ENCODE data around the gene CAPN13.

The CAPN13 gene

DNA sequence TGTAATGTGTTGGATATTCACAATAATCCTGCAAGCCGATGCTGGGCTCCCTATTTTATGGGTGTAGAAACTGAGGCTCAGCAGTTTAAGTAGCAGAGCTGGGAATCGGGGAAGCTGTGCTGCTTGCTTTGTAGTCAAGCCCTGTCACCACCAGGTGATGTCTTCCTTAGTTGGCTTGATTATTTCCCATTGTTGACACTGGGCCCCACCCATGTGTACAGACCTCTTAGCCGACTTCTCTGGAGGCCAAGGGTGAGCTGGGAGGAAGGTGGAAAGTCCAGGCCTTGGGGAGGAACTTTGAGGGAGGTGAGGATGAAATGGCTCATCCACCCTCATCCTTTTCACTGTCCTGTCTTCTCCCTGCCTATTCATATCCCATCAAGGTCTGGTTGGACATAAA lies 60.0 kb downstream of the CAPN13 start:
- Histone ChIP-seq H3K27me3 (ENCODE audit: insufficient read depth, low read length, poor library complexity) (peaks cover 3% of the 10 kb centered on the region), H3K4me1 (ENCODE audit: insufficient read depth, low read length) (no peaks in the 10 kb centered on the region), H3K9me3 (ENCODE audit: insufficient read depth, low read length, severe bottlenecking) (no peaks in the 10 kb centered on the region), H3K27ac (ENCODE audit: low read length) (no peak overlapping the region), H3K9ac (ENCODE audit: low read depth, low read length) (no peak overlapping the region), H3K4me2 (ENCODE audit: insufficient read depth, low read length) (no peak overlapping the region), H3K4me3 (ENCODE audit: low read depth in 1 of 2, low read length in 2 of 2) (no peak overlapping the region), H3K79me2 (ENCODE audit: insufficient read depth, low read length) (no peaks in the 10 kb centered on the region), H3K36me3 (ENCODE audit: insufficient read depth, low read length) (no peaks in the 10 kb centered on the region), H4K20me1 (ENCODE audit: insufficient read depth, low read length) (no peaks in the 10 kb centered on the region), H2AFZ (ENCODE audit: low read depth, low read length) (no peak overlapping the region)
- ATAC-seq (ENCODE audit: insufficient read depth, low read depth): no peak
- DNase-seq: no peak
- TF ChIP-seq CTCF (IDR thresholded peaks at IDR 0.05; ENCODE audit: borderline replicate concordance, extremely low read depth, low read length, poor library complexity, severe bottlenecking) (no peak), EZH2 (IDR thresholded peaks at IDR 0.05; ENCODE audit: borderline replicate concordance, low read depth, low read length, severe bottlenecking) (no peak)

- no peaks in the 10 kb centered on the region for H3K4me1 ChIP-seq (ENCODE audit: insufficient read depth, low read length)
- no peak for TF ChIP-seq CTCF (IDR thresholded peaks at IDR 0.05; ENCODE audit: borderline replicate concordance, extremely low read depth, low read length, poor library complexity, severe bottlenecking)
- no peak for TF ChIP-seq EZH2 (IDR thresholded peaks at IDR 0.05; ENCODE audit: borderline replicate concordance, low read depth, low read length, severe bottlenecking)
- H3K36me3 ChIP-seq (ENCODE audit: insufficient read depth, low read length): no peaks in the 10 kb centered on the region
- H3K4me3 ChIP-seq (ENCODE audit: low read depth in 1 of 2, low read length in 2 of 2): no peak overlapping the region
- no peak overlapping the region for H3K4me2 ChIP-seq (ENCODE audit: insufficient read depth, low read length)
- no peak overlapping the region for H3K27ac ChIP-seq (ENCODE audit: low read length)
- H3K9me3 ChIP-seq (ENCODE audit: insufficient read depth, low read length, severe bottlenecking): no peaks in the 10 kb centered on the region
- H2AFZ ChIP-seq (ENCODE audit: low read depth, low read length): no peak overlapping the region
- no peak overlapping the region for H3K9ac ChIP-seq (ENCODE audit: low read depth, low read length)
- no peaks in the 10 kb centered on the region for H3K79me2 ChIP-seq (ENCODE audit: insufficient read depth, low read length)
- no peaks in the 10 kb centered on the region for H3K27me3 ChIP-seq (ENCODE audit: insufficient read depth, low read length, poor library complexity)
- H4K20me1 ChIP-seq (ENCODE audit: insufficient read depth, low read length): no peaks in the 10 kb centered on the region
- ATAC-seq (ENCODE audit: insufficient read depth, low read depth) (no peak), DNase-seq (no peak)
Measured at GRCh38 chr2:30744823-30745222, 62.4 kb downstream of the CAPN13 start.

DNA sequence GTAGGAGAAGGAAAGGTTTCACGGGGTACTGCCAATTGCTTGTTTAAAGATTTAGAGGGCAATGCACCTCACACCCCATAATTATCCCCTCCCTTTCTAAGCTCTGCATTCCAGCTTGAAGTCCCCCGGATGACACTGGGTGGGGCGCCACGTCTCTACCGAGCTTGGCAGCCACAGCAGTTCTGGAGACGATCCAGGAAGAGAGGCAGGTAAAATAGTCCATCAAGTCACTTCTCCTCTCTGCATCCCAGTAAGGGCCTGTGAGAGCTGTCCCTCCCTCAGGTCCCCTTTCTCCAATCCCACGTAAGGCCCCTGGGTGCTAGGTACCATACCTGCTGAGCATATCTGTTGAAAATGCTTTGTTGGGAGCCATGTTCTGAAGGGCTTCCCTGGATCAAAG lies 65.7 kb downstream of the CAPN13 start:
- H3K79me2 ChIP-seq (ENCODE audit: insufficient read depth, low read length): no peaks in the 10 kb centered on the region
- no peaks in the 10 kb centered on the region for H3K9me3 ChIP-seq (ENCODE audit: insufficient read depth, low read length, severe bottlenecking)
- H3K27ac ChIP-seq (ENCODE audit: low read length): no peak overlapping the region
- no peaks in the 10 kb centered on the region for H3K4me1 ChIP-seq (ENCODE audit: insufficient read depth, low read length)
- H3K27me3 ChIP-seq (ENCODE audit: insufficient read depth, low read length, poor library complexity): no peaks in the 10 kb centered on the region
- H3K36me3 ChIP-seq (ENCODE audit: insufficient read depth, low read length): no peaks in the 10 kb centered on the region
- H3K9ac ChIP-seq (ENCODE audit: low read depth, low read length): no peak overlapping the region
- ATAC-seq (ENCODE audit: insufficient read depth, low read depth): no peak
- no peak overlapping the region for H3K4me2 ChIP-seq (ENCODE audit: insufficient read depth, low read length)
- no peaks in the 10 kb centered on the region for H4K20me1 ChIP-seq (ENCODE audit: insufficient read depth, low read length)
- no peak overlapping the region for H3K4me3 ChIP-seq (ENCODE audit: low read depth in 1 of 2, low read length in 2 of 2)
- DNase-seq: no peak
- TF ChIP-seq CTCF (IDR thresholded peaks at IDR 0.05; ENCODE audit: borderline replicate concordance, extremely low read depth, low read length, poor library complexity, severe bottlenecking) (no peak), EZH2 (IDR thresholded peaks at IDR 0.05; ENCODE audit: borderline replicate concordance, low read depth, low read length, severe bottlenecking) (no peak)
- no peak overlapping the region for H2AFZ ChIP-seq (ENCODE audit: low read depth, low read length)
